ENCODE measurements around the gene THAP3.

Gene THAP3

DNA sequence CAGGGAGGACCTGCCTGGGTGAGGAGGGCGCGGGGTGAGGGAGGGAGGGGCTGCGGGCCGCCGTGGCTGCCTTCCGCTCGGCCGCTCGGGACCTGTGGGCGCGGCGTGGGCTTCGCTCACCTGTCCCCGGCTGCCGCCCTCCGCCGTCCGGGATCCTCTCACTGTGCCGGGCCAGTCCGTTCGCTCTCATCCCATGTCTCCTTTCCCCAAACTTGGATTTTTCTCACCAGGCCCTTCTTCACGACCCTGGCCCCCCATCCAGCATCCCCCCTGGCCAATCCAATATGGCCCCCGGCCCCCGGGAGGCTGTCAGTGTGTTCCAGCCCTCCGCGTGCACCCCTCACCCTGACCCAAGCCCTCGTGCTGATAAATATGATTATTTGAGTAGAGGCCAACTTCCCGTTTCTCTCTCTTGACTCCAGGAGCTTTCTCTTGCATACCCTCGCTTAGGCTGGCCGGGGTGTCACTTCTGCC is 44.5 kb upstream of the THAP3 start:
- TF ChIP-seq POLR2AphosphoS5 (IDR thresholded peaks at IDR 0.05; ENCODE audit: low read depth, low read length) (no peak; the same call in 1 of the 2 replicates), FOXP2 (optimal IDR thresholded peaks at IDR 0.05; ENCODE audit: borderline replicate concordance, extremely low read depth, extremely low read length, insufficient read depth) (no peak), REST (IDR thresholded peaks at IDR 0.05; ENCODE audit: insufficient read depth in 1 of 2, low read depth in 2 of 2, low read length in 2 of 2) (no peak), TAF1 (IDR thresholded peaks at IDR 0.05; ENCODE audit: borderline replicate concordance, insufficient read depth, low read length) (no peak), SIN3A (IDR thresholded peaks at IDR 0.05; ENCODE audit: borderline replicate concordance, insufficient read depth, low read length) (no peak)

- TF ChIP-seq SIN3A (IDR thresholded peaks at IDR 0.05; ENCODE audit: borderline replicate concordance, insufficient read depth, low read length): no peak
- TF ChIP-seq REST (IDR thresholded peaks at IDR 0.05; ENCODE audit: insufficient read depth in 1 of 2, low read depth in 2 of 2, low read length in 2 of 2): 0 out of 4 replicates have a peak, but pooled peaks of 1 of the 2 experiments have one; percentile 12
Observed at GRCh38 chr1:6580593-6581409, 43.9 kb upstream of the THAP3 start.

DNA sequence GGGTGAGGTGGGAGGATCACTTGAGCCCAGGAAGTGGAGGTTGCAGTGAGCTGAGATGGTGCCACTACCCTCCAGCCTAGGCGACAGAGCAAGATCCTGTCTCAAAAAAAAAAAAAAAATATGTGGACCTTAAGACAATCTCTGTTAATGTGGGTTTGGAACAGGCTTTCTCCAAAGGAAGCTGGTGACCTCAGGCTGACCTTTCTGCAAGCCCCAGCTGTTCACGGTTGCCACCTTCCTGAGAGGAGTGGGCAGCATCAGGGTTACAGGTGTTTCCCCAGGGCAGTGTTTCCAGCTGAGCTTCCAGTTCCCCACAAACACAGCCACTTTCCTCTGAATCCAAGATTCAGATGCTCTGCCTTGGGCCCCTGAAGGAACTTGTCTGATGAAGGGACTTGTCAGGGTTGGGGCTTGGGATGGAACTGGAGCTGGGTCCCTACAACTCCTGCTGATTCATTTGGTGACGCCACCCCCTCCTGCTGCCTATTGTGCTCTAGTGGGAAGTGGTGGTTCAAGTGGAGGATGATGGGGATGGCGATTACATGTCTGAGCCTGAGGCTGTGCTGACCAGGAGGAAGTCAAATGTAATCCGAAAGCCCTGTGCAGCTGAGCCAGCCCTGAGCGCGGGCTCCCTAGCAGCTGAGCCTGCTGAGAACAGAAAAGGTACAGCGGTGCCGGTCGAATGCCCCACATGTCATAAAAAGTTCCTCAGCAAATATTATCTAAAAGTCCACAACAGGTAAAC is 42.9 kb upstream of the THAP3 start:
- no peak for TF ChIP-seq TAF1 (IDR thresholded peaks at IDR 0.05; ENCODE audit: borderline replicate concordance, insufficient read depth, low read length)
- no peak for TF ChIP-seq REST (IDR thresholded peaks at IDR 0.05; ENCODE audit: insufficient read depth in 1 of 2, low read depth in 2 of 2, low read length in 2 of 2)
- TF ChIP-seq POLR2AphosphoS5 (IDR thresholded peaks at IDR 0.05; ENCODE audit: low read depth, low read length): no peak
- no peak for TF ChIP-seq FOXP2 (optimal IDR thresholded peaks at IDR 0.05; ENCODE audit: borderline replicate concordance, extremely low read depth, extremely low read length, insufficient read depth)
- TF ChIP-seq SIN3A (IDR thresholded peaks at IDR 0.05; ENCODE audit: borderline replicate concordance, insufficient read depth, low read length): no peak

DNA sequence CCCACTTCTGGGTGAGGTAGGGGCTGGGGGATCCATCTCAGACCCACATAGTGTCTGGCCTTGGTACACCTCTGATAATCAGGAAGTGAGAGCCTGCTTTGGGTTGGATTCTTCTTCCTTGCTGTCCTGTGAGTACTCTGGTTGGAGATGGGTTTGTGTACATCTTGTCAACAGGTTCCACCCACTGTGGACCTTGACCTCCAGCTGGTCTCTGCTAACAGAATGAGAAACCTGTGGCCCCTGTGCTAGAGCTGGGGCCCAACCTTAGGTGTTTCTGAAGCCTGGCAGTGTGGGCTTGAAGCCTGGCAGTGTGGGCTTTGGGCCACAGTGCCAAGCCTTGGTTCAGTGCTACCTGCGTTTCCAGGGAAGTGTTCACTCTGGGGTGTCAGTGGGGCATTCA is 42.3 kb upstream of the THAP3 start:
- no peak for TF ChIP-seq REST (IDR thresholded peaks at IDR 0.05; ENCODE audit: insufficient read depth in 1 of 2, low read depth in 2 of 2, low read length in 2 of 2)

All from PFSK-1 (cell line).